Naive thymus-derived CD8-positive, alpha-beta T cell (primary cell): ENCODE results near the gene PTH1R. TPM values are rescaled to one million over a fixed set of nuclear protein-coding genes. Genes with fewer than 3 reads are reported as not detected.

ENCODE experiments used
- ATAC-seq, 2 donors: fragments of 150-1000 bp; cut with Tn5 transposase in 1 of 2; sonication (Bioruptor Pico), chemical (Tn5 transposase) in 1 of 2; 1 replicate in 1 of 2; 2 replicates in 1 of 2; pipeline ENCODE4 v1.10.0; 2021; ENCODE audit warnings: mild to moderate bottlenecking in 2 of 2, moderate library complexity in 2 of 2
- POLR2A ChIA-PET: fragments of 350-600 bp; sonication (Branson Sonifier 250); formaldehyde crosslinking; loops from one replicate; lab custom pipeline; 2021; ENCODE audit warnings: antibody characterized with exemption; lab: Charles Lee
- DNase-seq, 10 donors: peaks; one replicate each; pipeline versions ENCODE4 v3.0.0 to v3.0.0-alpha.2; 2020 to 2022
- H3K27ac Mint-ChIP-seq, 10 donors: one replicate each; pipeline ENCODE4 v1.8.0; 2020 to 2022; ENCODE audit warnings: mild to moderate bottlenecking in 10 of 10, mixed read lengths in 10 of 10, moderate library complexity in 4 of 10, inconsistent platforms in 1 of 10
- H3K27me3 Mint-ChIP-seq, 5 donors: one replicate each; pipeline ENCODE4 v1.8.0; 2021 to 2022; ENCODE audit warnings: mixed read lengths in 5 of 5
- H3K36me3 Mint-ChIP-seq, 3 donors: one replicate each; pipeline ENCODE4 v1.8.0; 2020 to 2022; ENCODE audit warnings: mixed read lengths in 3 of 3, mild to moderate bottlenecking in 2 of 3, inconsistent platforms in 1 of 3
- H3K4me1 Mint-ChIP-seq, 4 donors: one replicate each; pipeline ENCODE4 v1.8.0; 2021 to 2022; ENCODE audit warnings: mixed read lengths in 4 of 4
- H3K4me3 Mint-ChIP-seq, 10 donors: one replicate each; pipeline ENCODE4 v1.8.0; 2020 to 2022; ENCODE audit warnings: mild to moderate bottlenecking in 10 of 10, mixed read lengths in 10 of 10, moderate library complexity in 6 of 10, inconsistent platforms in 1 of 10
- H3K9me3 Mint-ChIP-seq, 9 donors: one replicate each; pipeline ENCODE4 v1.8.0; 2020 to 2022; ENCODE audit warnings: mixed read lengths in 9 of 9, mild to moderate bottlenecking in 3 of 9, inconsistent platforms in 1 of 9, moderate library complexity in 1 of 9
- polyA plus RNA-seq, 3 donors: library from polyadenylated mRNA; unstranded; fragments of 300-500 nt; fragmentation: Illumina TruSeq; gene quantifications; one replicate each; pipeline ENCODE4 v1.2.3, GENCODE V29; 2021
- total RNA-seq, 8 experiments: library from RNA in 2 of 8; stranded (reverse) in 2 of 8; gene quantifications; one replicate each; pipeline ENCODE4 v1.2.3 and lab custom pipeline; 2021 to 2026

The PTH1R gene
- total RNA-seq = not detected
- polyA plus RNA-seq = not detected
- 0 reads per million in 6 experiments for total RNA-seq (lab: John Stamatoyannopoulos, UW)

- no peak within 1 kb of the TSS for H3K27ac Mint-ChIP-seq
- DNase-seq (no peak), ATAC-seq (no peak)
- H3K4me1 Mint-ChIP-seq = peaks cover 6 to 36% (median 20%) of the 10 kb centered on the region in 4 donors
- no peaks in the 10 kb centered on the region for H3K9me3 Mint-ChIP-seq
- H3K4me3 Mint-ChIP-seq = no peak within 1 kb of the TSS
- POLR2A ChIA-PET = no interaction called here
- peaks cover 10 to 31% (median 19%) of the 10 kb centered on the region in 5 donors for H3K27me3 Mint-ChIP-seq
- no peaks in the 10 kb centered on the region for H3K36me3 Mint-ChIP-seq
Measured at GRCh38 chr3:46877406-46878125, at the start of gene PTH1R. PTH1R (plus strand) TSS chr3:46877721; CDS start chr3:46883560, 5,839 bp downstream.

- H3K9me3 Mint-ChIP-seq = peaks cover 0 to 4% (median 0%) of the 10 kb centered on the region in 9 donors
- peaks cover 0 to 5% (median 2%) of the 10 kb centered on the region in 4 donors for H3K4me1 Mint-ChIP-seq
- POLR2A ChIA-PET = no interaction called here
- peak overlapping the region in 2 of 10 donors; percentile 49 to 66 for H3K27ac Mint-ChIP-seq
- ATAC-seq (peak in 1 of 2 donors; percentile 32), DNase-seq (no peak)
- peaks cover 0 to 5% (median 0%) of the 10 kb centered on the region in 5 donors for H3K27me3 Mint-ChIP-seq
- H3K4me3 Mint-ChIP-seq = no peak overlapping the region
- H3K36me3 Mint-ChIP-seq = peaks cover 0 to under 1% (median 0%) of the 10 kb centered on the region in 3 donors
Measured at GRCh38 chr3:46829699-46830208, 47.8 kb upstream of the PTH1R start.

DNA sequence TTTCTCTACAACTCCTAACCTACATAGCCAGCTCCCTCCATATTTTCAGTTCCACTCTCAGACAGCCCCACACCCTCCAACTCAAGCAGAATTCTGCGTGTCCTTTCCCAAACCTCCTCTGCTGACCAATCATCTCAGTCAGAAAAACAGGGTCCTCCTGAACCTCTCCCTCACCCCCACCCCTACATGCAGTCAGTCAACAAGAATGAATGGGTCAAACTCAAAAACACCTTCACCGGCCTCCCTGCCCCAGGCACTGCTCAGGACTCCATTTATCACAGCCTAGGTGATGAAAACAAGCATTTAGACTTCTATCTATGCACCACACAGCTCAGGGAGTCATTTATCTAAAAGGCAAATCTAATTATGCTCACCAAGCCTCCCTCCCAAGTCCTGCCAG is 46.7 kb upstream of the PTH1R start:
- no peak for DNase-seq
- peaks cover 0 to 5% (median 2%) of the 10 kb centered on the region in 4 donors for H3K4me1 Mint-ChIP-seq
- no peak overlapping the region for H3K4me3 Mint-ChIP-seq
- no peaks in the 10 kb centered on the region for H3K36me3 Mint-ChIP-seq
- POLR2A ChIA-PET = no interaction called here
- H3K9me3 Mint-ChIP-seq = peaks cover 0 to 1% (median 0%) of the 10 kb centered on the region in 9 donors
- ATAC-seq = no peak
- peak overlapping the region in 1 of 10 donors; percentile 57 for H3K27ac Mint-ChIP-seq
- H3K27me3 Mint-ChIP-seq = peaks cover 0 to 5% (median 0%) of the 10 kb centered on the region in 5 donors

- POLR2A ChIA-PET = no interaction called here
- Mint-ChIP-seq H3K9me3 (peaks cover 0 to 2% (median 0%) of the 10 kb centered on the region in 9 donors), H3K4me1 (peaks cover 0 to 5% (median 2%) of the 10 kb centered on the region in 4 donors), H3K27ac (no peak overlapping the region), H3K27me3 (peaks cover 0 to 5% (median 0%) of the 10 kb centered on the region in 5 donors), H3K36me3 (no peaks in the 10 kb centered on the region), H3K4me3 (no peak overlapping the region)
- ATAC-seq = no peak
- DNase-seq = no peak
Measured at GRCh38 chr3:46831316-46831715, 46.2 kb upstream of the PTH1R start.

DNA sequence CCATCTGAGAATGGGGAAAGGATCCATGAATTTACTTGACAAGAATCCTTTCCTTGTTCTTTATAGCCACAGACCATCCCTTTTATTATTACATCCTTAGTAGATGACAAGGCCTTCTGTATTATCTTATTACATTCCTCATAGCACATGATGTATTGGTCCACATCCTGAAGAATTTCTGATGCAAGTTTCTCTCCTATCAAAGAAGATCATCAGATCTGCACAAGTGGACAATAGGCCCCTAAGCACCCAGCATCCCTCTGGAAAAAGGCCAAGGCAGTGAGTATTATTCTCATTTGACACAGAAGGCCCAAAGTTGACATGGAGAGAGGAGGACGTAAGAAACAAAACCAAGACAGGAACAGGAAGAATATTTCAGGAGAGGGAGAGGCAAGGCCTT is 45.7 kb upstream of the PTH1R start:
- Mint-ChIP-seq H3K27ac (peak overlapping the region in 1 of 10 donors; percentile 26), H3K4me1 (peaks cover 0 to 5% (median 2%) of the 10 kb centered on the region in 4 donors), H3K4me3 (no peak overlapping the region), H3K36me3 (peaks cover 0 to 3% (median 0%) of the 10 kb centered on the region in 3 donors), H3K27me3 (peaks cover 0 to 5% (median 0%) of the 10 kb centered on the region in 5 donors), H3K9me3 (peaks cover 0 to 2% (median 0%) of the 10 kb centered on the region in 9 donors)
- ATAC-seq (no peak), DNase-seq (no peak)
- POLR2A ChIA-PET = no interaction called here

DNA sequence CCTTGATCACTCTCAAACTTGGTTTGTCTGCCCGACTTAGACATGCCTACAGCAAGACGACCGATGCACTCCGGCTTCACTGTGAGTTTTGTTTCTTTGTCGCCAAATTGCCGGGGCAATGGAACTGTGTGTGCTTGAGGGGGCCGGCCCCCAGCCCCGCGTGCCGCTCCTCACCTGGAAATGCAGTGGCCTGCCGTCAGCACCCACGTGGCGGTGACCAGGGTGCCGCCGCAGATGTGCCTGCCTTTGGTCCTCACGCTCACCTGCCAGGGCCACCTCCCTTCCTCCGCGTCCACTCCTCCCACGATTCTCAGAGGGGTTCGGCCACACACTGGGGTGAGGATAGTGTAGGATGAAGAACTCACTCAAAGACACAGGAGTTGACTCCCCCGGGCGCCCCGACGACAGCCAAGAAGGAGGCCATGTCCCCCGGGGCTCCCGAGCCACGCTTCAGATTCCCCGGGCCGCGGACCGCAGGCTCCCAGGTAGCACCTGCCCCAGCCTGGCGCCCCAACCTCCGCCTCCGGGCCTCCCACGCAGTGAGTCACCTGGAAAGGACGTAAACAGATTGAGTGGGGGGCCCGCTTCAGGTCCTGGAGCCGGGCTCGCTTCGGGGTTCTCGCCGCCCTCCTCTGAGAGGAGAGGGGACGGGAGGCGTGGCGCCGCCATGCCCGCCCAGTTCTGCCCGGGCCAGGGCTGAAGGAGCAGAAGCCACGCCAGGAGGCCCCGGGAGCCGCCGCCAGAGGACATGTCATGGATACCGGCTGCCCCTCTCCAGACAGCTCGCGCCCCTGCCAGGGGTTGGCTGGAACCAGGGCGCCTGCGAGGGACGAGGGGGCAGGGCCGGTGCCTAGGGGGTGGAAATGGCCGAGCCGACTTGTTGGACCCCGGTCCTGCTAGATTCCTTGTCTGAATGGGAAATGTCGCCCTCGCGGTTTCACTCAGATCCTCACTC is 43.9 kb upstream of the PTH1R start:
- no peak overlapping the region for H3K27ac Mint-ChIP-seq
- ATAC-seq = no peak
- peaks cover 0 to 5% (median 0%) of the 10 kb centered on the region in 5 donors for H3K27me3 Mint-ChIP-seq
- peaks cover 3 to 14% (median 7%) of the 10 kb centered on the region in 3 donors for H3K36me3 Mint-ChIP-seq
- DNase-seq = no peak
- H3K4me1 Mint-ChIP-seq = peaks cover 0 to 5% (median 2%) of the 10 kb centered on the region in 4 donors
- POLR2A ChIA-PET = no interaction called here
- no peak overlapping the region for H3K4me3 Mint-ChIP-seq
- H3K9me3 Mint-ChIP-seq = peaks cover 4 to 20% (median 13%) of the 10 kb centered on the region in 9 donors

- peaks cover 8 to 34% (median 22%) of the 10 kb centered on the region in 9 donors for H3K9me3 Mint-ChIP-seq
- H3K27ac Mint-ChIP-seq = no peak overlapping the region
- DNase-seq (no peak), ATAC-seq (no peak)
- POLR2A ChIA-PET = no interaction called here
- H3K27me3 Mint-ChIP-seq = peaks cover 0 to 5% (median 0%) of the 10 kb centered on the region in 5 donors
- peak overlapping the region in 1 of 10 donors; percentile 4 for H3K4me3 Mint-ChIP-seq
- H3K36me3 Mint-ChIP-seq = peaks cover 3 to 24% (median 17%) of the 10 kb centered on the region in 3 donors
- H3K4me1 Mint-ChIP-seq = no peaks in the 10 kb centered on the region
Measured at GRCh38 chr3:46835054-46835453, 42.5 kb upstream of the PTH1R start.

- Mint-ChIP-seq H3K27ac (no peak overlapping the region), H3K4me1 (no peaks in the 10 kb centered on the region), H3K4me3 (peak overlapping the region in 1 of 10 donors; percentile 4), H3K36me3 (peaks cover 5 to 24% (median 18%) of the 10 kb centered on the region in 3 donors), H3K9me3 (peaks cover 11 to 38% (median 23%) of the 10 kb centered on the region in 9 donors), H3K27me3 (peaks cover 0 to 5% (median 0%) of the 10 kb centered on the region in 5 donors)
- ATAC-seq (no peak), DNase-seq (no peak)
- POLR2A ChIA-PET = no interaction called here
Measured at GRCh38 chr3:46835491-46835890, 42.0 kb upstream of the PTH1R start.

DNA sequence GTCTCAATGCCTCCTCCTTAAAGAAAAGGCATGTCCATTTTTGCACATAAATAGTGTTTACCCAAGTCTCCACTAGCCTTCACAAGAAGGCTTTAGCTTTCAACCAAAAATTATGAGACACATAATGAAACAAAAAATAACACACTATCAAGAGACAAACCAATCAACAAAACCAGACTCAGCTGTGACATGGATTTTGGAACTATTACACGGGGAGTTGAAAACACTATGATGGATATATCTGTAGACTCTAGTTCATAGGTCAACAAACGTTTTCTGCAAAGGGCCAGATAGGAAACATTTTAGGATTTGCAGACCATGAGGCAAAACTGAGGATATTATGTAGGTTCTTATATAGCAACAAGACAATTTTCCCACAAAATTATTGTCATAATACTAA is 39.2 kb upstream of the PTH1R start:
- Mint-ChIP-seq H3K27me3 (peaks cover 0 to 4% (median 0%) of the 10 kb centered on the region in 5 donors), H3K9me3 (peaks cover 16 to 59% (median 41%) of the 10 kb centered on the region in 9 donors), H3K4me3 (no peak overlapping the region), H3K27ac (no peak overlapping the region), H3K4me1 (no peaks in the 10 kb centered on the region), H3K36me3 (peaks cover 6 to 31% (median 26%) of the 10 kb centered on the region in 3 donors)
- POLR2A ChIA-PET = no interaction called here
- DNase-seq = no peak
- ATAC-seq = no peak

- Mint-ChIP-seq H3K9me3 (peaks cover 16 to 61% (median 40%) of the 10 kb centered on the region in 9 donors), H3K27me3 (peaks cover 0 to 4% (median 0%) of the 10 kb centered on the region in 5 donors), H3K36me3 (peaks cover 6 to 31% (median 26%) of the 10 kb centered on the region in 3 donors)
Measured at GRCh38 chr3:46840491-46840890, 37.0 kb upstream of the PTH1R start.

GRCh38 chr3:46843508-46843907 is 34.0 kb upstream of the PTH1R start:
- H3K27ac Mint-ChIP-seq = peak overlapping the region in 1 of 10 donors; percentile 20
- H3K4me3 Mint-ChIP-seq = no peak overlapping the region
- no peaks in the 10 kb centered on the region for H3K27me3 Mint-ChIP-seq
- ATAC-seq (no peak), DNase-seq (no peak)
- H3K9me3 Mint-ChIP-seq = peaks cover 8 to 42% (median 29%) of the 10 kb centered on the region in 9 donors
- POLR2A ChIA-PET = no interaction called here
- H3K36me3 Mint-ChIP-seq = peaks cover 3 to 19% (median 18%) of the 10 kb centered on the region in 3 donors
- H3K4me1 Mint-ChIP-seq = peaks cover 5 to 17% (median 11%) of the 10 kb centered on the region in 4 donors

More at GRCh38 chr3:46840491-46840890, 37.0 kb upstream of the PTH1R start:
- Mint-ChIP-seq H3K4me3 (no peak overlapping the region), H3K27ac (no peak overlapping the region), H3K4me1 (peaks cover 4 to 10% (median 5%) of the 10 kb centered on the region in 4 donors)
- DNase-seq = no peak
- POLR2A ChIA-PET = no interaction called here
- no peak for ATAC-seq

DNA sequence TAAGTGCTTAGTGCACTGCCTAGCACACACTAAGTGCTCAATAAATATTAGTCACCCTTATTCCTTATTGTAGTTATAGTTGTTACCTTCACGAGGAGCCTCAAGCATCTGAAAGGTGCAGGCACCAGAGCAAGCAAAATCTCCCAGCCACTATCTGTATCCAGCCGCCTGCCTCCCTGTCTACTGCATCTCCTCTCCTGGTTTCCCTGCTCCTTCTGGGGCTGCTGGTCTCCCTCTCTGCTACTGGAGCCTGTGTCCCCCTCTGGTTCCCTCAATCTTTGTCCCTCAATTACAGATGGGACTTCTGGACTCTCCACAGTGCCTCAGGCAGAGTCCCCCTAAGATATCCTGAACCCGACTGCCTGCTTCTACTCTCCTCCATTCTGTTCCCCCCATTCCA is 33.1 kb upstream of the PTH1R start:
- Mint-ChIP-seq H3K27ac (peak overlapping the region in 9 of 10 donors; percentile 4 to 89 (median 61)), H3K9me3 (peaks cover 7 to 34% (median 20%) of the 10 kb centered on the region in 9 donors), H3K4me3 (peak overlapping the region; percentile 60 to 90 (median 81)), H3K36me3 (peaks cover 2 to 12% (median 9%) of the 10 kb centered on the region in 3 donors), H3K4me1 (peaks cover 5 to 17% (median 11%) of the 10 kb centered on the region in 4 donors), H3K27me3 (no peaks in the 10 kb centered on the region)
- ATAC-seq (no peak), DNase-seq (no peak)
- POLR2A ChIA-PET = no interaction called here
